Panc1 (cell line): ENCODE measurements around the gene CLEC2D. TPM values are rescaled to one million over a fixed set of nuclear protein-coding genes. Genes with fewer than 3 reads are reported as not detected.

Source experiments
- ATAC-seq: fragments of 200-7000 bp; cut with Tn5 transposase; 2 replicates; pipeline ENCODE4 v1.9.1; 2020; ENCODE audit warnings: mild to moderate bottlenecking, moderate library complexity
- BruUV-seq: library from RNA; stranded (reverse); fragments of 400-500 nt; replicated peaks from 2 replicates; lab custom pipeline; 2021; lab: Mats Ljungman, UMichigan
- CTCF ChIA-PET: fragments of 300-600 bp; sonication (Branson Sonifier 250); formaldehyde crosslinking; loops from one replicate; lab custom pipeline; 2022; ENCODE audit warnings: antibody characterized with exemption; lab: Charles Lee
- POLR2A ChIA-PET: fragments of 300-600 bp; sonication (Branson Sonifier 250); formaldehyde crosslinking; loops from one replicate; lab custom pipeline; 2022; ENCODE audit warnings: antibody characterized with exemption; lab: Charles Lee
- DNase-seq: peaks from one replicate; pipeline ENCODE4 v3.0.0-alpha.2; 2010; ENCODE audit warnings: low read depth, low spot score
- H3K27ac ChIP-seq: 2 replicates; pipeline ENCODE4 v1.5.1; 2011; ENCODE audit warnings: mild to moderate bottlenecking, low read length, inconsistent platforms
- H3K27me3 ChIP-seq: fragments of 200-500 bp; sonication (Bioruptor generic); 2 replicates; pipeline ENCODE4 v1.6.0; 2014; ENCODE audit warnings: low read length, inconsistent platforms; ENCODE audit not compliant: control insufficient read depth, insufficient read depth
- H3K36me3 ChIP-seq: fragments of 200-500 bp; sonication (Bioruptor generic); 2 replicates; pipeline ENCODE4 v1.5.1; 2014; ENCODE audit warnings: inconsistent platforms, mild to moderate bottlenecking, low read length, moderate library complexity; ENCODE audit not compliant: control insufficient read depth, insufficient read depth
- H3K4me1 ChIP-seq: 2 replicates; pipeline ENCODE4 v1.5.1; 2011; ENCODE audit warnings: inconsistent platforms, mild to moderate bottlenecking, low read length, moderate library complexity; ENCODE audit not compliant: control insufficient read depth, insufficient read depth
- H3K4me3 ChIP-seq, 2 experiments: 2 replicates each; pipeline ENCODE4 v1.5.1; 2011 to 2012; ENCODE audit warnings: low read depth in 2 of 2, low read length in 2 of 2, mild to moderate bottlenecking in 2 of 2, inconsistent platforms in 1 of 2, moderate library complexity in 1 of 2
- H3K9me3 ChIP-seq: fragments of 200-500 bp; sonication (Bioruptor generic); 2 replicates; pipeline ENCODE4 v1.5.1; 2014; ENCODE audit warnings: low read depth, mild to moderate bottlenecking, inconsistent platforms, low read length, moderate library complexity; ENCODE audit not compliant: control insufficient read depth, insufficient read depth
- CTCF ChIP-seq: fragments of 450-650 bp; IDR thresholded peaks from 2 replicates; pipeline ENCODE4 v1.5.1; 2017; ENCODE audit warnings: mild to moderate bottlenecking
- POLR2AphosphoS5 ChIP-seq: IDR thresholded peaks from 2 replicates; pipeline ENCODE4 v1.6.1; 2012; ENCODE audit warnings: mild to moderate bottlenecking, low read depth, low read length, moderate library complexity
- REST ChIP-seq, 2 experiments: IDR thresholded peaks; 2 replicates each; pipeline ENCODE4 v1.6.1; 2011 to 2012; ENCODE audit warnings: low read depth in 2 of 2, control low read depth in 1 of 2, low read length in 1 of 2, mild to moderate bottlenecking in 1 of 2, moderate library complexity in 1 of 2; ENCODE audit not compliant: insufficient read depth in 1 of 2
- SIN3A ChIP-seq: IDR thresholded peaks from 2 replicates; pipeline ENCODE4 v1.6.1; 2012; ENCODE audit warnings: low read depth, mild to moderate bottlenecking, low read length, moderate library complexity, borderline replicate concordance; ENCODE audit not compliant: insufficient read depth
- TCF7L2 ChIP-seq: IDR thresholded peaks from 2 replicates; pipeline ENCODE4 v1.6.1; 2011; ENCODE audit warnings: mild to moderate bottlenecking, low read depth, low read length, inconsistent platforms
- in situ Hi-C: cut with HindIII; loops from 2 replicates; pipeline ENCODE4 v1.10.0; 2016; ENCODE audit warnings: low sequenced_read_pairs, low pct_unique_long_range_greater_than_20kb
- intact Hi-C: fragments of 100-400 bp; cut with micrococcal nuclease; formaldehyde crosslinking; loops from one replicate; pipeline ENCODE4 v1.10.0; 2022; ENCODE audit not compliant: unreplicated experiment
- total RNA-seq: library from RNA; stranded (reverse); gene quantifications from one replicate; pipeline ENCODE4 v1.2.1, GENCODE V29; 2021; ENCODE audit not compliant: unreplicated experiment

The CLEC2D gene
- total RNA-seq, 1 experiment from 2014 or later, result 2.3 TPM

GRCh38 chr12:9732921-9733461 lies 63.5 kb downstream of the CLEC2D start, which contains the start of gene CLECL1:
CLECL1 (minus strand) TSS chr12:9733097.
- intact Hi-C loops (no loop called here), in situ Hi-C loops (no loop called here)
- BruUV-seq, result no TSS peak
- POLR2A ChIA-PET, result no interaction called here
- no peaks in the 10 kb centered on the region for H3K9me3 ChIP-seq
- H3K4me1 ChIP-seq, result no peaks in the 10 kb centered on the region
- CTCF ChIA-PET, result no interaction called here
- DNase-seq, result no peak
- no peaks in the 10 kb centered on the region for H3K36me3 ChIP-seq
- TF ChIP-seq REST (IDR thresholded peaks at IDR 0.05; ENCODE audit: insufficient read depth in 1 of 2, low read depth in 2 of 2, low read length in 1 of 2), result no peak
- no peak for TF ChIP-seq TCF7L2
- no peak for TF ChIP-seq CTCF
- TF ChIP-seq SIN3A, result no peak
- TF ChIP-seq POLR2AphosphoS5, result no peak
- H3K27ac ChIP-seq, result no peak within 1 kb of the TSS
- no peak for ATAC-seq
- H3K4me3 ChIP-seq, result no peak within 1 kb of the TSS
- no peaks in the 10 kb centered on the region for H3K27me3 ChIP-seq

- Histone ChIP-seq H3K36me3 (no peaks in the 10 kb centered on the region), H3K27me3 (no peaks in the 10 kb centered on the region), H3K4me3 (no peak overlapping the region), H3K9me3 (no peaks in the 10 kb centered on the region), H3K27ac (no peak overlapping the region), H3K4me1 (peaks cover 4% of the 10 kb centered on the region; the same call in 1 of the 2 replicates)
- in situ Hi-C loops (no loop called here), intact Hi-C loops (no loop called here)
- no peak for TF ChIP-seq POLR2AphosphoS5
- TF ChIP-seq CTCF, result no peak
- no peak for TF ChIP-seq REST (IDR thresholded peaks at IDR 0.05; ENCODE audit: insufficient read depth in 1 of 2, low read depth in 2 of 2, low read length in 1 of 2)
- no peak for TF ChIP-seq TCF7L2
- TF ChIP-seq SIN3A, result no peak
- POLR2A ChIA-PET, result no interaction called here
- no TSS peak for BruUV-seq
- CTCF ChIA-PET, result no interaction called here
- no peak for DNase-seq
- no peak for ATAC-seq
Observed at GRCh38 chr12:9735601-9736000, 66.1 kb downstream of the CLEC2D start.
